Measurements from ENCODE around the gene SLC9B1. TPM values are rescaled to one million over a fixed set of nuclear protein-coding genes. Genes with fewer than 3 reads are reported as not detected.
"Not testable (repeated sequence)": the region's sequence is repeated elsewhere in the genome, so short reads cannot be mapped to it uniquely, and the experiment has no call there.

The SLC9B1 gene
- total and polyA plus RNA-seq, 4 donors, result 2.7 to 9.7 (median 3.9) TPM

DNA sequence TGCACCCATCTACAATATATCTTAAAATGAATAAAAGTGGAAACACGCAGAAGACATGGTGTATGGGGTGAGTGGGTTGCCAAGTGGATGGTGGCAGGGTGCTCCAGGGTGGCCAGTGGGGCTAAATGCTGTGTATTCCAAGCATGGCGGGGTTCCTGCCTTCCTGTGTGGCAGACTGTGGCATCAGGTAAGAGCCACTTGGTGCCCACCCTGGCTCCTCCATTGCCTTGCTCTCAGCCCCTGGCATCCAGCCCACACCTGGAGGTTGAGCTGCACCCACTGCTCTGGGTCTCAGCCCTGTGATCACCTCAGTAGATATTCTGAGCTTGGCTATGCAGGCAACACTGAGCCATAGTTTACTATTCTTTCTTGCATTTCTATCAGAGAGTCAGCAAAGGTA, 57.7 kb downstream of the SLC9B1 start:
- not testable (repeated sequence) for H3K4me3 ChIP-seq (ENCODE audit: low read depth, low read length)

DNA sequence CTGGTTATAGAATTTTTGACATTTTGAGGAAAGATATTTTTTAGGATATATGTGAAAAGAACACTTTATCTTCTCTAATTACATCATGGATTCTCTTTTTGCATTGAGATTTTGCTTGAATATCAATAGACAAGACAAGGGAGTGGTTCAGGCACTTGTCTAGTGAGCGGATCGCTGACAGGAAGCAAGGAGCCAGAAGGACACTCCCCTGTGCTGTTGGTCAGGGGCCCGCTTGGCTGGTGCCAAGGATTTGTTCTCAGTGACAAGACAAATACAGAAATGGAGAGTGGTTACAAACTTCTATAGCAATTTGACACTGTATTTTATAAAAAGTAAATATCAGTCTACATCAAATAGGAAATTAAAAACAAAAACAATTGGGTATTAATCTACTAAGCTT, 60.0 kb downstream of the SLC9B1 start:
- H3K4me1 ChIP-seq (ENCODE audit: control insufficient read depth, insufficient read depth, low read length), result no peaks in the 10 kb centered on the region
- DNase-seq (ENCODE audit: low read depth in 4 of 6, low spot score in 6 of 6), result no peak
- H3K36me3 ChIP-seq (ENCODE audit: control insufficient read depth, insufficient read depth, low read length), result no peaks in the 10 kb centered on the region
- no peaks in the 10 kb centered on the region for H3K27me3 ChIP-seq (ENCODE audit: control insufficient read depth, insufficient read depth, low read length)
- no peak overlapping the region for H3K4me3 ChIP-seq (ENCODE audit: low read depth, low read length)
- no CpG with 5 or more reads among the region's 3 CpGs for WGBS (ENCODE audit: insufficient coverage)
- no peak overlapping the region for H3K27ac ChIP-seq (ENCODE audit: low read depth, low read length)
- no peaks in the 10 kb centered on the region for H3K9me3 ChIP-seq (ENCODE audit: control insufficient read depth, insufficient read depth, low read length)

More for the DNA sequence above, 57.7 kb downstream of the SLC9B1 start:
- not testable (repeated sequence) for H3K4me1 ChIP-seq (ENCODE audit: control insufficient read depth, insufficient read depth, low read length); H3K36me3 ChIP-seq (ENCODE audit: control insufficient read depth, insufficient read depth, low read length); H3K27me3 ChIP-seq (ENCODE audit: control insufficient read depth, insufficient read depth, low read length); H3K9me3 ChIP-seq (ENCODE audit: control insufficient read depth, insufficient read depth, low read length); DNase-seq (ENCODE audit: low read depth in 4 of 6, low spot score in 6 of 6); H3K27ac ChIP-seq (ENCODE audit: low read depth, low read length)
- 85% methylated on average over 1 of the region's 2 CpGs for WGBS (ENCODE audit: insufficient coverage)

DNA sequence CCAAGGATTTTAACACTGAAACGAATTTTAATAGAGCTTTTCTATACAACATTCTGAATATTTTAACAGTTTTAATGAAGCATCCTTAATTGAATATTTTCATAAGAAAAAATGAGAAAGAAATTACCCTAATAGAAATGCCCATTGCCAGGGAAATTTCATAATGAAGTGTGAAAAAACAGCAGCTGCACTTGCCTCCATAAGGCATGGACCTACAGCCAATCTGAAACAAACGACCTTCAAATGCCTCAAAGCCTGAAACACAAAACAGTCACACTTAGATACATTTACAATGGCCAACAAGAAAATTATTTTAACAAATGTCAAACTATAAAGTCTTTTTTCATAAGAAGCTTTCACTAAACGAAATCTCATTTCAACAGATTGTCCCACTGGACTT, 74.4 kb downstream of the SLC9B1 start:
- no peak overlapping the region for H3K4me3 ChIP-seq (ENCODE audit: low read depth, low read length)
- no peaks in the 10 kb centered on the region for H3K9me3 ChIP-seq (ENCODE audit: control insufficient read depth, insufficient read depth, low read length)
- H3K36me3 ChIP-seq (ENCODE audit: control insufficient read depth, insufficient read depth, low read length), result no peaks in the 10 kb centered on the region
- no peaks in the 10 kb centered on the region for H3K27me3 ChIP-seq (ENCODE audit: control insufficient read depth, insufficient read depth, low read length)
- peak in 1 of 6 donors; percentile 0 for DNase-seq (ENCODE audit: low read depth in 4 of 6, low spot score in 6 of 6)
- no peak overlapping the region for H3K27ac ChIP-seq (ENCODE audit: low read depth, low read length)
- WGBS (ENCODE audit: insufficient coverage), result 60% methylated on average over 1 of the region's 3 CpGs
- no peaks in the 10 kb centered on the region for H3K4me1 ChIP-seq (ENCODE audit: control insufficient read depth, insufficient read depth, low read length)

DNA sequence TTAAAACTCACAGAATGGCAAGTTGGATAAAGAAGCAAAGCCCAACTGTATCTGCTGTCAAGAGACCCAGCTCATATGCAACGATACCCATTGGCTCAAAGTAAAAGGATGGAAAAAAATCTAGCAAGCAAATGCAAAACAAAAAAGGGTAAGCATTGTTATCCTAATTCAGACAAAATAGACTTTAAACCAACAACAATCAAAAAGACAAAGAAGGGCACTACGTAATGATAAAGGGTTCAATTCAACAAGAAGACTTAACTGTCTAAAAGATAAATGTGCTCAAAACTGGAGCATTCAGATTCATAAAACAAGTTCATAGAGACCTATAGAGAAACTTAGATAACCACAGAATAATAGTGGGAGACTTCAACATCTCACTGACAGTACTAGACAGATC, 81.4 kb downstream of the SLC9B1 start:
- H3K9me3 ChIP-seq (ENCODE audit: control insufficient read depth, insufficient read depth, low read length); H3K4me1 ChIP-seq (ENCODE audit: control insufficient read depth, insufficient read depth, low read length); H3K4me3 ChIP-seq (ENCODE audit: low read depth, low read length); H3K36me3 ChIP-seq (ENCODE audit: control insufficient read depth, insufficient read depth, low read length); DNase-seq (ENCODE audit: low read depth in 4 of 6, low spot score in 6 of 6); H3K27ac ChIP-seq (ENCODE audit: low read depth, low read length); H3K27me3 ChIP-seq (ENCODE audit: control insufficient read depth, insufficient read depth, low read length): not testable (repeated sequence)
- no CpG with 5 or more reads among the region's 2 CpGs for WGBS (ENCODE audit: insufficient coverage)

DNA sequence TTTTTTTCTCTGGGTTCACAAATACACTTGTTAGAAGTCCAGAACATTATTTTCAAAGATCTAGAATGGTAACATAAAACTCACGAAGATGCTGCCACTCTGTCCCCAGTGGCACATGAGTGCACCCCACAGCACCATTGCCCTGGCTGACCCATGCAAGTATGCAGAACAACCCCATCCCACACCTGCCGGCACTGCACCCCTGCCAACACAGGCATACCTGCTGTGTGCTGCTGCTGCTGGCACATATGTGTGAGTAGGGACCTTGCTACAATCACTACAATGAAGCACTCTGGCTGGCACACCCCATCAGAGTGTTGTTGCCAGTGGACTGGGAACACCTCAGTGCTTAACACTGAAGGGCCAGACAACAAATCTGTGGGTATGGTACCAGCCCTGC, 83.8 kb downstream of the SLC9B1 start:
- H3K4me1 ChIP-seq (ENCODE audit: control insufficient read depth, insufficient read depth, low read length), result no peaks in the 10 kb centered on the region
- WGBS (ENCODE audit: insufficient coverage), result 59% methylated on average over 2 of the region's 2 CpGs
- H3K27me3 ChIP-seq (ENCODE audit: control insufficient read depth, insufficient read depth, low read length), result no peaks in the 10 kb centered on the region
- H3K36me3 ChIP-seq (ENCODE audit: control insufficient read depth, insufficient read depth, low read length), result no peaks in the 10 kb centered on the region
- H3K9me3 ChIP-seq (ENCODE audit: control insufficient read depth, insufficient read depth, low read length), result no peaks in the 10 kb centered on the region
- DNase-seq (ENCODE audit: low read depth in 4 of 6, low spot score in 6 of 6), result no peak
- H3K4me3 ChIP-seq (ENCODE audit: low read depth, low read length), result no peak overlapping the region
- no peak overlapping the region for H3K27ac ChIP-seq (ENCODE audit: low read depth, low read length)

DNA sequence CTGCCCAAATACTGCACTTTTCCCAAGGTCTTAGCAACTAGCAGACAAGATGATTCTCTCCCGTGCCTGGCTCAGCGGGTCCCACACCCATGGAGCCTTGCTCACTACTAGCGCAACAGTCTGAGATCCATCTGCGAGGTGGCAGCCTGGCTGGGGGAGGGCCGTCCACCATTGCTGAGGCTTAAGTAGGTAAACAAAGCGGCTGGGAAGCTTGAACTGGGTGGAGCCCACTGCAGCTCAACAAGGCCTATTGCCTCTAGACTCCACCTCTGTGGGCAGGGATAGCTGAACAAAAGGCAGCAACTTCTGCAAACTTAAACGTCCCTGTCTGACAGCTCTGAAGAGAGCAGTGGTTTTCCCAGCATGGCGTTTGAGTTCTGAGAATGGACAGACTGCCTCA, 99.8 kb downstream of the SLC9B1 start:
- DNase-seq (ENCODE audit: low read depth in 4 of 6, low spot score in 6 of 6); H3K27ac ChIP-seq (ENCODE audit: low read depth, low read length); H3K4me1 ChIP-seq (ENCODE audit: control insufficient read depth, insufficient read depth, low read length); H3K4me3 ChIP-seq (ENCODE audit: low read depth, low read length); H3K9me3 ChIP-seq (ENCODE audit: control insufficient read depth, insufficient read depth, low read length); H3K27me3 ChIP-seq (ENCODE audit: control insufficient read depth, insufficient read depth, low read length); H3K36me3 ChIP-seq (ENCODE audit: control insufficient read depth, insufficient read depth, low read length): not testable (repeated sequence)
- 77% methylated on average over 7 of the region's 8 CpGs for WGBS (ENCODE audit: insufficient coverage)

DNA sequence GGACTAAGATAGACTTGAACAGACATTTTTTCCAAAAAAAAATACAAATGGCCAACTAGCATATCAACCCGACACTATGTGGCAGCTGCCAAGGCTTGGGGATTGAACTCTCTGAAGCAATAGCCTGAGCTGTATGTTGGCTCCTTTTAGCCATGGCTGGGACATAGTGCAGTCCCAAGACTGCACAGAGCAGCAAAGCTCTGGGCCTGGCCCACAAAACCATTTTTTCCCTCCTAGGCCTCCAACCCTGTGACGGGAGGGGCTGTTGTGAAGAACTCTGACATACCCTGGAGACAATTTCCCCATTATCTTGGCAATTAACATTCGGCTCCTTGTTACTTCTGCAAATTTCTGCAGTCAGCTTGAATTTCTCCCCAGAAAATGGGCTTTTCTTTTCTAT, 100.6 kb downstream of the SLC9B1 start:
- H3K36me3 ChIP-seq (ENCODE audit: control insufficient read depth, insufficient read depth, low read length), result no peaks in the 10 kb centered on the region
- WGBS (ENCODE audit: insufficient coverage), result 91% methylated on average over 3 of the region's 3 CpGs
- H3K4me1 ChIP-seq (ENCODE audit: control insufficient read depth, insufficient read depth, low read length), result no peaks in the 10 kb centered on the region
- no peak overlapping the region for H3K4me3 ChIP-seq (ENCODE audit: low read depth, low read length)
- no peak for DNase-seq (ENCODE audit: low read depth in 4 of 6, low spot score in 6 of 6)
- no peaks in the 10 kb centered on the region for H3K9me3 ChIP-seq (ENCODE audit: control insufficient read depth, insufficient read depth, low read length)
- H3K27ac ChIP-seq (ENCODE audit: low read depth, low read length), result no peak overlapping the region
- H3K27me3 ChIP-seq (ENCODE audit: control insufficient read depth, insufficient read depth, low read length), result no peaks in the 10 kb centered on the region

DNA sequence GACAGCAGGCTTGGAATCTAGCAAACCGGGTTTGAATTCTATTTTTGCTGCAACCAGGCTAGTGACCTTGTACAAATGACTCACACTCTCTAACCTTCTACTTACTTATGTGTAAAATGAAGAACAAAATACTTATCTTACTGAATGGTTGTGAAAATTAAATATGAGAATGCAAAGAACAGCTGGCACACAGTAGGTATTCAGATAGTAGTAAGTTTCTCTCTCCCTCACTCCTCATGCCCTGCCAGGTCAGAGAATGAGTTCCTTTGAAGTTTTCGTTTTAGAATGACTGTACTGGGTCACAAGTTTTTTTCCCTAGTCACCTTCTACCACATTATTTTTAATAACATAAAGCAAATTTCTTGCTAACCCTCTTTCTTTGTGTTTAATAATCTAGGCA, 117.7 kb downstream of the SLC9B1 start:
- Histone ChIP-seq H3K36me3 (ENCODE audit: control insufficient read depth, insufficient read depth, low read length) (no peaks in the 10 kb centered on the region), H3K4me3 (ENCODE audit: low read depth, low read length) (no peak overlapping the region), H3K9me3 (ENCODE audit: control insufficient read depth, insufficient read depth, low read length) (no peaks in the 10 kb centered on the region), H3K4me1 (ENCODE audit: control insufficient read depth, insufficient read depth, low read length) (no peaks in the 10 kb centered on the region), H3K27ac (ENCODE audit: low read depth, low read length) (no peak overlapping the region), H3K27me3 (ENCODE audit: control insufficient read depth, insufficient read depth, low read length) (no peaks in the 10 kb centered on the region)
- DNase-seq (ENCODE audit: low read depth in 4 of 6, low spot score in 6 of 6), result no peak
- WGBS (ENCODE audit: insufficient coverage), result no CpG with 5 or more reads among the region's 2 CpGs

DNA sequence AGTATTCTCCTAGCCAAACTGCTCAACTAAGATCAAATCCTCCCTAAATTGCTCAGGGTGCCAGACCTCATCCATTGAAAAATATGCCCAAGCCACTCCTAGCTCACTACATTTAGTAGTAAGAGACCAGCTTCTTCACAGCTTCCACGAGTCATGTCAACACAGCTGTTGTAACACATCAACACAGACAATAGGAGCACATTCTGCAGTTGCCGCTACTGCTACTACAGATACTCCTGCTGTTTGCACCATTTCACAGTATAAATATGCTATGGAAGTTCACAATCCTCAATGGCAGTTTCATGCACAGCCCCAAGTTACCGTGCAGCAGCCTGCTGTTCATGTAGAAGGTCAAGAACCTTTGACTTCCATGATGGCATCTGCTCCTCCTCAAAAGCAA, 121.9 kb downstream of the SLC9B1 start:
- H3K4me1 ChIP-seq (ENCODE audit: control insufficient read depth, insufficient read depth, low read length); H3K4me3 ChIP-seq (ENCODE audit: low read depth, low read length); DNase-seq (ENCODE audit: low read depth in 4 of 6, low spot score in 6 of 6); H3K27ac ChIP-seq (ENCODE audit: low read depth, low read length); H3K27me3 ChIP-seq (ENCODE audit: control insufficient read depth, insufficient read depth, low read length); H3K36me3 ChIP-seq (ENCODE audit: control insufficient read depth, insufficient read depth, low read length); H3K9me3 ChIP-seq (ENCODE audit: control insufficient read depth, insufficient read depth, low read length): not testable (repeated sequence)
- WGBS (ENCODE audit: insufficient coverage), result 82% methylated on average over 3 of the region's 3 CpGs

DNA sequence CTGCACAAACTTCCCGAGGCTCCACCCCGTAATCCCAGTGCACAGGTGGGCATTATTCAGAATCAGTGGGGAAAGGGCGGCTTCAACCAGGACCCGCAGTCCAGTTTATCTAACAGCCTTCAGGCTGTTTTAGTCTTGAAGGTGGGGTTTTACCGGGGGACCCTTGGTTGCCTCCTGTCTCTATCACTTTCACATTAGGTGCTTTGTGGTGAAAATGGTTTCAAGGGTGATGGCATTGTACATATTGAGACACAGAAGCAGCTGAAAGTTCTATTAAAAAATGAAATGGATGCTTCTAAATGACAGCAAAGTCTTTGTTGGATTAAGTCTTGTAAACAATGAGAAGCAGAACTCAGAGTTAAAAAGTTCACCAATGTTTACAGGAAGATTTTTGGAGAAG, 123.0 kb downstream of the SLC9B1 start:
- H3K9me3 ChIP-seq (ENCODE audit: control insufficient read depth, insufficient read depth, low read length); H3K27me3 ChIP-seq (ENCODE audit: control insufficient read depth, insufficient read depth, low read length); H3K4me1 ChIP-seq (ENCODE audit: control insufficient read depth, insufficient read depth, low read length); DNase-seq (ENCODE audit: low read depth in 4 of 6, low spot score in 6 of 6); H3K36me3 ChIP-seq (ENCODE audit: control insufficient read depth, insufficient read depth, low read length); H3K27ac ChIP-seq (ENCODE audit: low read depth, low read length); H3K4me3 ChIP-seq (ENCODE audit: low read depth, low read length): not testable (repeated sequence)
- WGBS (ENCODE audit: insufficient coverage), result no CpG with 5 or more reads among the region's 5 CpGs

Data from spinal cord (tissue), 10 donors.